Neural cell (in vitro differentiated cells): ENCODE data around the gene ATG3.

ENCODE experiments used
- CTCF ChIP-seq: fragments of 450-650 bp; IDR thresholded peaks from 2 replicates; pipeline ENCODE4 v1.5.1; 2014; ENCODE audit warnings: antibody characterized with exemption, mild to moderate bottlenecking, moderate library complexity; ENCODE audit not compliant: poor library complexity, severe bottlenecking
- EZH2 ChIP-seq: fragments of 200-600, 300-800 bp; shearing (Covaris generic), sonication (generic); IDR thresholded peaks from 2 replicates; pipeline ENCODE4 v1.6.1; 2014; ENCODE audit warnings: antibody characterized with exemption, low read length, borderline replicate concordance, mild to moderate bottlenecking; ENCODE audit not compliant: insufficient read depth, poor library complexity, severe bottlenecking
- POLR2AphosphoS5 ChIP-seq: IDR thresholded peaks from 2 replicates; pipeline ENCODE4 v1.6.1; 2012
- TAF1 ChIP-seq: IDR thresholded peaks from 2 replicates; pipeline ENCODE4 v1.6.1; 2012; ENCODE audit warnings: low read depth

- TF ChIP-seq TAF1, result no peak
- TF ChIP-seq CTCF, result no peak
- TF ChIP-seq POLR2AphosphoS5, result no peak
- TF ChIP-seq EZH2, result no peak
Measured at GRCh38 chr3:112539825-112540650, 21.7 kb downstream of the ATG3 start.
